ENCODE results near the gene UGT2A1.

The UGT2A1 gene

GRCh38 chr4:69653147-69653546 is at the start of gene UGT2A1:
Gene UGT2A1, minus strand, starts transcription at chr4:69653247. Its CDS starts 5,603 bp downstream, at chr4:69647644.
- TF ChIP-seq CREB1 (IDR thresholded peaks at IDR 0.05; ENCODE audit: low read depth) (no peak), FOXM1 (IDR thresholded peaks at IDR 0.05; ENCODE audit: borderline replicate concordance, low read depth) (no peak), MAX (IDR thresholded peaks at IDR 0.05) (no peak), USF1 (IDR thresholded peaks at IDR 0.05) (no peak), REST (IDR thresholded peaks at IDR 0.05; ENCODE audit: low read depth) (no peak), YY1 (IDR thresholded peaks at IDR 0.05; ENCODE audit: low read depth) (no peak), TAF1 (IDR thresholded peaks at IDR 0.05; ENCODE audit: low read depth) (no peak), ZBTB7A (IDR thresholded peaks at IDR 0.05; ENCODE audit: low read depth) (no peak), CEBPB (IDR thresholded peaks at IDR 0.05) (no peak), NFIC (IDR thresholded peaks at IDR 0.05) (no peak), TEAD4 (IDR thresholded peaks at IDR 0.05) (no peak), EGR1 (IDR thresholded peaks at IDR 0.05) (no peak)

GRCh38 chr4:69702201-69702600 is 49.2 kb upstream of the UGT2A1 start:
- no peak for TF ChIP-seq EGR1 (IDR thresholded peaks at IDR 0.05)
- no peak for TF ChIP-seq TEAD4 (IDR thresholded peaks at IDR 0.05)
- TF ChIP-seq TCF12 (IDR thresholded peaks at IDR 0.05; ENCODE audit: low read depth): no peak

- TF ChIP-seq RAD21 (IDR thresholded peaks at IDR 0.05; ENCODE audit: low read depth): no peak
Observed at GRCh38 chr4:69701696-69702095, 48.6 kb upstream of the UGT2A1 start.

- TF ChIP-seq MAX (IDR thresholded peaks at IDR 0.05) (no peak), TEAD4 (IDR thresholded peaks at IDR 0.05) (no peak), TCF12 (IDR thresholded peaks at IDR 0.05; ENCODE audit: low read depth) (no peak), TAF1 (IDR thresholded peaks at IDR 0.05; ENCODE audit: low read depth) (no peak), CREB1 (IDR thresholded peaks at IDR 0.05; ENCODE audit: low read depth) (no peak), EP300 (IDR thresholded peaks at IDR 0.05; ENCODE audit: borderline replicate concordance) (no peak), NFIC (IDR thresholded peaks at IDR 0.05) (no peak), ZBTB7A (IDR thresholded peaks at IDR 0.05; ENCODE audit: low read depth) (no peak), EGR1 (IDR thresholded peaks at IDR 0.05) (no peak), YY1 (IDR thresholded peaks at IDR 0.05; ENCODE audit: low read depth) (no peak), FOXM1 (IDR thresholded peaks at IDR 0.05; ENCODE audit: borderline replicate concordance, low read depth) (no peak), USF1 (IDR thresholded peaks at IDR 0.05) (no peak), REST (IDR thresholded peaks at IDR 0.05; ENCODE audit: low read depth) (no peak)
Observed at GRCh38 chr4:69697536-69698242, 44.6 kb upstream of the UGT2A1 start.

- TF ChIP-seq REST (IDR thresholded peaks at IDR 0.05; ENCODE audit: low read depth): no peak
- peak; percentile 81 for TF ChIP-seq RAD21 (IDR thresholded peaks at IDR 0.05; ENCODE audit: low read depth)
Observed at GRCh38 chr4:69689599-69689998, 36.6 kb upstream of the UGT2A1 start.

All from Ishikawa (cell line).